GM23338 (cell line): ENCODE data around the gene SLC6A19.

Experiments
- CTCF ChIP-seq, 2 experiments: fragments of 200-600 bp in 1 of 2; sonication (generic) in 1 of 2; conservative IDR thresholded peaks; 2 replicates each; pipeline versions ENCODE4 v1.5.1 to v1.6.1; 2016 to 2017; ENCODE audit warnings: antibody characterized with exemption in 2 of 2, low read depth in 2 of 2, mild to moderate bottlenecking in 2 of 2, moderate library complexity in 1 of 2
- STAT1 ChIP-seq: IDR thresholded peaks from one replicate; pipeline ENCODE4 v1.6.1; 2016; ENCODE audit warnings: antibody characterized with exemption; ENCODE audit not compliant: unreplicated experiment

DNA sequence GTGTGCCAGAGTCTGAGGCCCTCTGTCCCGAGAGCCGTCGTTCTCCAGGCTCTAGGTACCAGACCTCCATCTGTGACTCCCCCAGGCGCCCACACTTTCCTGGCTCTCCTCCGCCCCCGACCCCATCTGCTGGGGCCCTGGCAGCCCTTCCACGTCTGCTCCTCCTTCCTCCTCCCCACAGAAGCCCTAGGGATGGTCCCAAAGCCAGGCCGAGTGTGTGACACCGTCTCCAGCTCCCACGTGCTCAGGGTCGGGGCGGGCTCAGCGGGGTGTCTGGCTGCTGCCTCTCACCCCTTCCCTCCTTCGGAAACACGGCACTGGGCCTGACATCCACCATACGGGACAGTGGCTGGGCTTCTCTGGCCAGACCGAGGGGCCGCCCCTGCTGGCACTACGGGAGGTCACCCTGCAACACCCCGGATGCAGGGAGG, 20.5 kb upstream of the SLC6A19 start:
- TF ChIP-seq CTCF (conservative IDR thresholded peaks at IDR 0.05; ENCODE audit: low read depth in 2 of 2) (no peak), STAT1 (no peak)
